HUES6 (cell line): ENCODE results near the gene SHLD1.
"Not testable (repeated sequence)": the region's sequence is repeated elsewhere in the genome, so short reads cannot be mapped to it uniquely, and the experiment has no call there.

Experiments used
- H3K27ac ChIP-seq: 2 replicates; pipeline ENCODE4 v1.7.0; 2013; ENCODE audit warnings: low read depth, mild to moderate bottlenecking, low read length, inconsistent platforms
- H3K27me3 ChIP-seq: 2 replicates; pipeline ENCODE4 v1.6.1; 2013; ENCODE audit warnings: low read length; ENCODE audit not compliant: control insufficient read depth, insufficient read depth
- H3K36me3 ChIP-seq: 2 replicates; pipeline ENCODE4 v1.6.1; 2013; ENCODE audit warnings: low read length; ENCODE audit not compliant: control insufficient read depth, insufficient read depth
- H3K4me1 ChIP-seq: 2 replicates; pipeline ENCODE4 v1.6.1; 2013; ENCODE audit warnings: low read length; ENCODE audit not compliant: control insufficient read depth, insufficient read depth
- H3K4me3 ChIP-seq: 2 replicates; pipeline ENCODE4 v1.5.1; 2013; ENCODE audit warnings: low read depth, low read length
- H3K9ac ChIP-seq: one replicate; pipeline ENCODE4 v1.6.1; 2013; ENCODE audit warnings: mild to moderate bottlenecking, low read length
- H3K9me3 ChIP-seq: 2 replicates; pipeline ENCODE4 v1.6.1; 2013; ENCODE audit warnings: low read depth, low read length; ENCODE audit not compliant: control insufficient read depth, insufficient read depth

SHLD1 gene

DNA sequence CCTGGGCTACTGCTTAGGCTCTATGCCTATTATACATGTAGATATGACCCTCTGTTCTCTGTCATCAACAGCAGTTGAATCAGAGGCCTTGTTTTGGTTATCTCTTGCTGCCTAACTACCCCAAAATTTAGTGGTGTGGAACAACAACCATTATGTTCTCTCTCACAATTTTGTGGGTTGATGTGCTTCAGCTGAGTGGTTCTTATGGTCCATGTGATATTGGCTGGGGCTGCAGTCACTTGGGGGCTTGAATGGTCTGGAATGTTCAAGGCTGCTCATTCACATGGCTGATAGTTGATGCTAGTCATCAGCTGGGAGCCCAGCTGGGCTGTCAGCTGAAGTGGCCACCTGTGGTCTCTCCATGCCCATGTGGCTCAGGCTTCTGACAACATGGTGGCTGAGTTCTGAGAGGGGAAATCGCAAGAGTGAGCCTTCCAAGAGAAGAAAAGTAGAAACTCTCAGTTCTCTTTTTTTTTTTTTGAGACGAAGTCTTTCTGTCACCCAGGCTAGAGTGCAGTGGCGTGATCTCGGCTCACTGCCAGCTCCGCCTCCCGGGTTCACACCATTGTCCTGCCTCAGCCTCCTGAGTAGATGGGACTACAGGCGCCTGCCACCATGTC lies 47.8 kb downstream of the SHLD1 start:
- H3K4me1 ChIP-seq, result no peaks in the 10 kb centered on the region
- H3K27me3 ChIP-seq, result no peaks in the 10 kb centered on the region
- no peak overlapping the region for H3K9ac ChIP-seq
- no peaks in the 10 kb centered on the region for H3K9me3 ChIP-seq
- no peak overlapping the region for H3K4me3 ChIP-seq
- no peak overlapping the region for H3K27ac ChIP-seq
- H3K36me3 ChIP-seq, result no peaks in the 10 kb centered on the region

- not testable (repeated sequence) for H3K36me3 ChIP-seq, H3K9me3 ChIP-seq, H3K9ac ChIP-seq, H3K27ac ChIP-seq, H3K4me1 ChIP-seq, H3K4me3 ChIP-seq, H3K27me3 ChIP-seq
These were observed 53.6 kb downstream of the SHLD1 start for GRCh38 chr20:5803754-5804303.

DNA sequence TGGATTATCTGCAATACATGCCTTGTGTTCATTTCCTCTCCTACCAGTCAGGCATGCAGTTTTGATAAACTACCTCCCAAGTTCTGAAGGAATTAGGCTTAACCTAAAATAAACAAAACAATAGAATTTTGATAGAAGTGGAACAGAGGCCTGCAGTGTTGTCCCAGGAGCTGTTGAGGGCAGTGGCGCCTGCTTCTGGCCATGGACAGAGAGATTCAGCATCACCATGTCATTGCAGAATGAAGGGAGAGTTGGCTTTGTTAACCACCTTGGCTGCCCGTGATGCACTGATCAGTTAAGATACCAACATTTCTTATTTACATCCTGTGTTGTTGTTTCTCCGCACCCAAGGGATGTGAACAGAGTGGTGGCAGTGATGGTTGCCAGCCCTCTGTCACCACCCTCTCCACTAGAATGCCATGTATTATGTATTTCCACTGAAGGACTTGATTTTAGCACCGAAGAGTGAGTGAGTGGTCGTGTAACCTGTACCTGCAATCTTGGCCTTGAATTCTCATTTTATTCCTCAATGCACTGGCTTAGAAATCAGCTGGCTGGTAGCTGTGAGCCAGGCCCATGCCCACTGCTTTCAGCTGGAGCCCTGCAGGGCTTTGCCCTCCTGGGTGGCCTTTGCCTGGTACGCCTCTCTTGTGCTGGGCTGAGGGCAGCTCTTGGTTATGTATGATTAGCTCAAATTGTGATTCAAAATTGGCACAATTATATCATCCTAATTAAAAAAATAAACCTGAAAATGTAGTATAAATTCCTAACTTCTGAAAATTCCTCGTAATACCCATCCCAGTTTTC lies 56.5 kb downstream of the SHLD1 start:
- H3K36me3 ChIP-seq, result no peaks in the 10 kb centered on the region
- H3K9ac ChIP-seq, result no peak overlapping the region
- no peak overlapping the region for H3K4me3 ChIP-seq
- H3K27ac ChIP-seq, result no peak overlapping the region
- no peaks in the 10 kb centered on the region for H3K27me3 ChIP-seq
- H3K9me3 ChIP-seq, result no peaks in the 10 kb centered on the region
- H3K4me1 ChIP-seq, result peaks cover 4% of the 10 kb centered on the region

DNA sequence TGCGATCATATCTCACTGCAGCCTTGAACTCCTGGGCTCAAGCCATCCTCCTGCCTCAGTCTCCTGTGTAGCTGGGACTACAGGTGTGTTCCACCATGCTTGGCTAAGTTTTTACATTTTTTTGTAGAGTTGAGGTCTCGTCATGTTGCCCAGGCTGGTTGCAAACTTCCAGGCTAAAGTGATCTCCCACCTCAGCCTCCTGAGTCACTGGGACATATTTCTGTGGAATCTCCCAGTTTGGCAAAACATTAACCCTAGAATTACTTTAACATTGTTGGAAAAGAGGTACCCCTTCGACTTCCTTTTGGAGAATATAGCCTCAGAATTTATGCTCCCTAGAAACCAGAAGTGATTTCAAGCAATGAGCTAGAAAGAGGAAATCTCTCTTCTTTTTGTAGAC lies 57.2 kb downstream of the SHLD1 start:
- Histone ChIP-seq H3K27ac (no peak overlapping the region), H3K4me1 (peaks cover 4% of the 10 kb centered on the region), H3K9me3 (no peaks in the 10 kb centered on the region), H3K9ac (no peak overlapping the region), H3K27me3 (no peaks in the 10 kb centered on the region), H3K36me3 (no peaks in the 10 kb centered on the region), H3K4me3 (no peak overlapping the region)

GRCh38 chr20:5808901-5809300 lies 58.7 kb downstream of the SHLD1 start:
- Histone ChIP-seq H3K27ac (no peak overlapping the region), H3K36me3 (no peaks in the 10 kb centered on the region), H3K27me3 (no peaks in the 10 kb centered on the region), H3K4me3 (no peak overlapping the region), H3K4me1 (peaks cover 4% of the 10 kb centered on the region), H3K9ac (no peak overlapping the region), H3K9me3 (no peaks in the 10 kb centered on the region)

- Histone ChIP-seq H3K4me1 (peaks cover 2% of the 10 kb centered on the region), H3K27me3 (no peaks in the 10 kb centered on the region), H3K27ac (no peak overlapping the region), H3K36me3 (no peaks in the 10 kb centered on the region), H3K9me3 (no peaks in the 10 kb centered on the region), H3K4me3 (no peak overlapping the region), H3K9ac (no peak overlapping the region)
These were observed 59.3 kb downstream of the SHLD1 start for GRCh38 chr20:5809495-5809894.

DNA sequence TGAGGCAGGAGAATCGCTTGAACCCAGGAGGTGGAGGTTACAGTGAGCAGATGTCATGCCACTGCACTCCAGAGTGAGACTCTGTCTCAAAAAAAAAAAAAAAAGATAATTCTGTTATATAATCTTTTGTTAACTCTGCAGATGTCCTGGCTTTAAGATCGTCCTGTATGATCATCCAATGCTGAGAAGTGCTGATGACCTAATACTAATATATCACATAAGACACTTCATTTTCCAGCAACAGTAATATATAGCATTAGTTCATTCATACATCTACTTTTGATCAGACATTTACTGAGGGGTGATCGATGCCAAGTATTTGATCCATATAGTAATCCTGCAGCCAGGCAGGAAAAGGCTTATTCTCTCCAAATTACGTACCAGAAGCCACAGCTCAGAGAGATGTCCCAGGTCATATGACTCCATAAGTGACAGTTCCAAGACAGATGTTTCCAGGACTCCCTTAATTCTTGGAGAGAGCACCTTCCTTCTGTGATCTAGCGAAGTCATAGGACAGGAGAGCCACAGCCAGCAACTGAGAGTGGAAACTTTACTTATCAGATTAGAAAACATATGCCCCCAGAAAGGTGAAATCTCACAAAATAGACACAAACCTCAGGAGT lies 60.7 kb downstream of the SHLD1 start:
- H3K27ac ChIP-seq, result no peak overlapping the region
- H3K36me3 ChIP-seq, result no peaks in the 10 kb centered on the region

GRCh38 chr20:5811746-5812145 lies 61.5 kb downstream of the SHLD1 start:
- H3K4me3 ChIP-seq, result no peak overlapping the region
- H3K4me1 ChIP-seq, result 0 out of 2 replicates have a peak, but pooled peaks cover 5% of the 10 kb centered on the region
- no peak overlapping the region for H3K27ac ChIP-seq
- H3K27me3 ChIP-seq, result no peaks in the 10 kb centered on the region
- no peaks in the 10 kb centered on the region for H3K36me3 ChIP-seq
- no peaks in the 10 kb centered on the region for H3K9me3 ChIP-seq
- H3K9ac ChIP-seq, result no peak overlapping the region

More for the DNA sequence above, 60.7 kb downstream of the SHLD1 start:
- Histone ChIP-seq H3K9me3 (no peaks in the 10 kb centered on the region), H3K4me1 (0 out of 2 replicates have a peak, but pooled peaks cover 5% of the 10 kb centered on the region), H3K9ac (no peak overlapping the region), H3K27me3 (no peaks in the 10 kb centered on the region), H3K4me3 (no peak overlapping the region)

DNA sequence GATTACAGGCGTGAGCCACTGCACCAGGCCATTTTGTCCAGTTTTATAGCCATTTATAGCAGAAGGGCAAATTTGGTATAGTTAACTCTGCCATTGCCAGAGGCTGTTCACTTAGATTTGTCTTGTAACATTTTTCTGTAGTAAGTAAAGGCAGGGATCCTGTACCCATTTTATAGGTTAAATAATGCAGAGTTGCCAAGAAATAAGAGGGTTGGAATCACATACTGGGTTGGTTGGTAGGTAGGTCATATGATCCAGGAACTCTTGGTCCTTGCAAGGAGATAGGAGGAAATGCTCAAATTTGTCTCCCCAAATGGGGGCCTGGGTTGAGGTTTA lies 68.1 kb downstream of the SHLD1 start:
- H3K9me3 ChIP-seq, result no peaks in the 10 kb centered on the region
- H3K27me3 ChIP-seq, result no peaks in the 10 kb centered on the region
- no peak overlapping the region for H3K9ac ChIP-seq
- no peak overlapping the region for H3K27ac ChIP-seq
- no peaks in the 10 kb centered on the region for H3K36me3 ChIP-seq
- no peak overlapping the region for H3K4me3 ChIP-seq
- H3K4me1 ChIP-seq, result peaks cover 12% of the 10 kb centered on the region

GRCh38 chr20:5820738-5821137 lies 70.5 kb downstream of the SHLD1 start:
- no peak overlapping the region for H3K4me3 ChIP-seq
- peaks cover 25% of the 10 kb centered on the region for H3K4me1 ChIP-seq
- H3K9ac ChIP-seq, result no peak overlapping the region
- H3K36me3 ChIP-seq, result no peaks in the 10 kb centered on the region
- H3K27me3 ChIP-seq, result no peaks in the 10 kb centered on the region
- no peaks in the 10 kb centered on the region for H3K9me3 ChIP-seq
- no peak overlapping the region for H3K27ac ChIP-seq

- Histone ChIP-seq H3K27me3 (no peaks in the 10 kb centered on the region), H3K27ac (no peak overlapping the region), H3K4me1 (peaks cover 25% of the 10 kb centered on the region), H3K9ac (no peak overlapping the region), H3K36me3 (no peaks in the 10 kb centered on the region), H3K9me3 (no peaks in the 10 kb centered on the region), H3K4me3 (no peak overlapping the region)
These were observed 71.5 kb downstream of the SHLD1 start for GRCh38 chr20:5821627-5822215.
